Measurements from ENCODE around the gene AK5.

Gene AK5

GRCh38 chr1:77494026-77494425 lies 212.2 kb downstream of the AK5 start:
- no peak overlapping the region for H3K4me3 ChIP-seq (ENCODE audit: low read depth, low read length)
- TF ChIP-seq, protein P1, sequence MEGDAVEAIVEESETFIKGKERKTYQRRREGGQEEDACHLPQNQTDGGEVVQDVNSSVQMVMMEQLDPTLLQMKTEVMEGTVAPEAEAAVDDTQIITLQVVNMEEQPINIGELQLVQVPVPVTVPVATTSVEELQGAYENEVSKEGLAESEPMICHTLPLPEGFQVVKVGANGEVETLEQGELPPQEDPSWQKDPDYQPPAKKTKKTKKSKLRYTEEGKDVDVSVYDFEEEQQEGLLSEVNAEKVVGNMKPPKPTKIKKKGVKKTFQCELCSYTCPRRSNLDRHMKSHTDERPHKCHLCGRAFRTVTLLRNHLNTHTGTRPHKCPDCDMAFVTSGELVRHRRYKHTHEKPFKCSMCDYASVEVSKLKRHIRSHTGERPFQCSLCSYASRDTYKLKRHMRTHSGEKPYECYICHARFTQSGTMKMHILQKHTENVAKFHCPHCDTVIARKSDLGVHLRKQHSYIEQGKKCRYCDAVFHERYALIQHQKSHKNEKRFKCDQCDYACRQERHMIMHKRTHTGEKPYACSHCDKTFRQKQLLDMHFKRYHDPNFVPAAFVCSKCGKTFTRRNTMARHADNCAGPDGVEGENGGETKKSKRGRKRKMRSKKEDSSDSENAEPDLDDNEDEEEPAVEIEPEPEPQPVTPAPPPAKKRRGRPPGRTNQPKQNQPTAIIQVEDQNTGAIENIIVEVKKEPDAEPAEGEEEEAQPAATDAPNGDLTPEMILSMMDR (IDR thresholded peaks at IDR 0.05; ENCODE audit: low read depth, low read length, missing control alignments): no peak
- no peak for DNase-seq (ENCODE audit: low read depth)
- in situ Hi-C loops (cut with HindIII; ENCODE audit: low sequenced_read_pairs): no loop called here

GRCh38 chr1:77498918-77499317 lies 217.1 kb downstream of the AK5 start:
- no peak for DNase-seq (ENCODE audit: low read depth)
- in situ Hi-C loops (cut with HindIII; ENCODE audit: low sequenced_read_pairs): no loop called here
- H3K4me3 ChIP-seq (ENCODE audit: low read depth, low read length): no peak overlapping the region
- TF ChIP-seq, protein P1 (IDR thresholded peaks at IDR 0.05; ENCODE audit: low read depth, low read length, missing control alignments): no peak

DNA sequence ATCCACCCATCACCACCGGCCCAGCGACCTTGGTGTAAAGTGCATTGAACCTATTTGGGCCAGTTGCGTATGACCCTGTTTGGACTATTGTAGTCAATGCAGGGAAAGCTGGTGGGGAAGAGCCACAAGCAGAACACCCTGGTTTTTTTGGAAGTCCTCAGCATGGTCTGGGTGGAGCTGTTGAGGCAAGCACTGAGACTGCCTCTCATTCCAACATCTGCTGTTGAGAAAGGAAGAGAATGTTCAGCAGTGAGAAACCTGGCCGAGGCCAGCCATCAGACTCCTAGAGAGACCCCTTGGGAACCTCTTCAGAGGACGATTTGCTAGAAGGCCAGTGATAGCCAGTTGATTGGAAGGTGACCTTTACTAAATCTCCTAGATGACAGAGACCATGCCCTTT lies 217.6 kb downstream of the AK5 start:
- no peak for DNase-seq (ENCODE audit: low read depth)
- in situ Hi-C loops (cut with HindIII; ENCODE audit: low sequenced_read_pairs): no loop called here
- TF ChIP-seq, protein P1 (IDR thresholded peaks at IDR 0.05; ENCODE audit: low read depth, low read length, missing control alignments): no peak
- no peak overlapping the region for H3K4me3 ChIP-seq (ENCODE audit: low read depth, low read length)

DNA sequence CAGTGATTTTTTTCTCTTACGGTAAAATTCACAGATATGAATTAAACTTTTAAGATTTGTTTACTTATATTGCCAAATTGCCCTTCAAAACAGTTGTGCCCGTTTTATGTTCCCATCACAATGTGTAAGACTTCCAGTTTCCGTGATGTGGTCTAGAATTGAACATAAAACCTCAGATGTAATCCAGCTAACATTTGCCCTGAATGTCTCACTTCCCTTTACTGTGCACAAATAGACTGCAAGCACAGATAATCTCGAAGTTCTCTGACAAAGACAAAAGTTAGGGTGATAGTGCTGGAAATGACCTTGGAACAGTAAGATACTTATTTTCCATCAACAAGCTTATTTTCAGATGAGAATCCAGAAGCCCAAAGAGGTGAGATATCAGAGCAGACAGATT lies 223.2 kb downstream of the AK5 start:
- no peak for DNase-seq (ENCODE audit: low read depth)
- H3K4me3 ChIP-seq (ENCODE audit: low read depth, low read length): no peak overlapping the region
- TF ChIP-seq, protein P1 (IDR thresholded peaks at IDR 0.05; ENCODE audit: low read depth, low read length, missing control alignments): no peak

GRCh38 chr1:77506771-77507170 lies 225.0 kb downstream of the AK5 start:
- no peak for DNase-seq (ENCODE audit: low read depth)
- TF ChIP-seq, protein P1 (IDR thresholded peaks at IDR 0.05; ENCODE audit: low read depth, low read length, missing control alignments): no peak
- in situ Hi-C loops (cut with HindIII; ENCODE audit: low sequenced_read_pairs): no loop called here
- no peak overlapping the region for H3K4me3 ChIP-seq (ENCODE audit: low read depth, low read length)

More for the DNA sequence above, 223.2 kb downstream of the AK5 start:
- in situ Hi-C loops (cut with HindIII; ENCODE audit: low sequenced_read_pairs): no loop called here

GRCh38 chr1:77509051-77509492 lies 227.3 kb downstream of the AK5 start:
- in situ Hi-C loops (cut with HindIII; ENCODE audit: low sequenced_read_pairs): no loop called here
- TF ChIP-seq, protein P1 (IDR thresholded peaks at IDR 0.05; ENCODE audit: low read depth, low read length, missing control alignments): no peak
- no peak overlapping the region for H3K4me3 ChIP-seq (ENCODE audit: low read depth, low read length)
- no peak for DNase-seq (ENCODE audit: low read depth)

DNA sequence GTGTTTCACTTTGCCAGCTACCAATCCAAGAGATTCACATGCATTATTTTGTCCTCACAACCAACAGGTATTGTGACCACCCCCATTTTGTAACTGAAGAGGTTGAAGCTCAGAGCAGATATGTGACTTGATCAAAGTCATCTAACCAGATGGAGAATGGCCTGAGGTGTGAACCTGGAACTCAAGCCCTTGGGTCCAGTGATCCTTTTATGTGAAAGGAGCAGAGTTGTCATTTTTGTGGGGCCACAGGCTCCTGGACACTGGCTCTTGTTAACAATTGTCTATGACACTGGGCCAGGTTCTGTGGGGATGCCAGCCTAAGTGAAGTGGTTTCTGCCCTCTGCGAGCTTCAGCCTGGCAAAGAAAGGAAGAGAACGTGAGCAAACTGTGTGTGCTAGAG lies 228.1 kb downstream of the AK5 start:
- in situ Hi-C loops (cut with HindIII; ENCODE audit: low sequenced_read_pairs): no loop called here
- no peak for DNase-seq (ENCODE audit: low read depth)
- TF ChIP-seq, protein P1 (IDR thresholded peaks at IDR 0.05; ENCODE audit: low read depth, low read length, missing control alignments): no peak
- no peak overlapping the region for H3K4me3 ChIP-seq (ENCODE audit: low read depth, low read length)
